Uterus (tissue), 4 donors: ENCODE measurements around the gene SLC6A19. TPM values are rescaled to one million over a fixed set of nuclear protein-coding genes. Genes with fewer than 3 reads are reported as not detected.

Experiments used
- DNase-seq, 2 donors: peaks; one replicate each; pipeline ENCODE4 v3.0.0-alpha.2; 2019 to 2020
- H3K27ac ChIP-seq, 2 donors: fragments of 200-600 bp; sonication (generic); 1 replicate in 1 of 2; 2 replicates in 1 of 2; pipeline ENCODE4 v1.5.1; 2016 to 2018
- H3K27me3 ChIP-seq, 2 donors: fragments of 200-600 bp; sonication (generic); one replicate each; pipeline ENCODE4 v1.5.1; 2018 to 2019; ENCODE audit warnings: control low read depth in 1 of 2
- H3K36me3 ChIP-seq, 2 donors: fragments of 200-600 bp; sonication (generic); one replicate each; pipeline ENCODE4 v1.5.1; 2019; ENCODE audit warnings: control low read depth in 1 of 2
- H3K4me1 ChIP-seq, 2 donors: fragments of 200-600 bp; sonication (generic); one replicate each; pipeline ENCODE4 v1.5.1; 2018 to 2019; ENCODE audit warnings: control low read depth in 1 of 2
- H3K4me3 ChIP-seq, 2 donors: fragments of 200-600 bp; sonication (generic); 1 replicate in 1 of 2; 2 replicates in 1 of 2; pipeline ENCODE4 v1.5.1; 2018 to 2019; ENCODE audit warnings: mild to moderate bottlenecking in 1 of 2
- H3K9me3 ChIP-seq, 2 donors: fragments of 200-600 bp; sonication (generic); one replicate each; pipeline ENCODE4 v1.5.1; 2019; ENCODE audit warnings: control low read depth in 1 of 2
- POLR2A ChIP-seq, 2 donors: fragments of 450-650 bp; IDR thresholded peaks; one replicate each; pipeline ENCODE4 v1.6.1; 2016; ENCODE audit warnings: antibody characterized with exemption in 2 of 2, mild to moderate bottlenecking in 1 of 2, moderate library complexity in 1 of 2
- intact Hi-C: fragments of 100-400 bp; cut with DNase I; formaldehyde crosslinking; loops from one replicate; pipeline ENCODE4 v1.15.1; 2023; ENCODE audit warnings: low total_unique reads
- total RNA-seq, 4 donors: library from RNA; depleted of rRNA in 3 of 4; stranded (reverse); fragments of >200 nt in 3 of 4; gene quantifications; one replicate each; pipeline versions ENCODE4 v1.1.0 to v1.2.4, GENCODE V29; 2014 to 2023
- TF ChIP-seq, protein P1 (sequence below), 4 experiments: fragments of 200-600 bp in 2 of 4; fragments of 450-650 bp in 2 of 4; sonication (generic) in 2 of 4; IDR thresholded peaks; one replicate each; pipeline ENCODE4 v1.5.1; 2016 to 2019; ENCODE audit warnings: antibody characterized with exemption in 4 of 4, mild to moderate bottlenecking in 2 of 4, moderate library complexity in 1 of 4
- donor health status: DM: yes; HTN: yes; CAD: no.

Gene SLC6A19
- total RNA-seq, 4 donors from 2014 or later: under 0.01 TPM; not detected in 3

DNA sequence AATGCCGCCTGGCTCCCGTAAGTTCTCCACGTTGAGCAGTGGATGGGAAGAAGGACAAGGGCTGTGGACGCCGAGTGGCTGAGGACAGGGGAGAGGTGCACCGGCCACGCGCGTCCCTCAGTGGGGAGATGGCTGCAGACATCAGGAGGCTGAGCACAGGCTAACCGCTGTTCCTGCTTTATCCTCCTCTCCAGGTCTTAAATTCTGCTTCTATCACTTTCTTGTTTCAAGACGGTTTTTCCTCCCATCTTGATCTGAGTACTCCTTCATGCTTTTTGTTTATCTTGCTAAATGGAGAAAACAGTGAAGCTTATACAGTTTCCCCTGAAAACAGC, 42.1 kb upstream of the SLC6A19 start:
- intact Hi-C loops: no loop called here
- Histone ChIP-seq H3K27ac (no peak overlapping the region), H3K4me1 (peaks cover 0 to 8% of the 10 kb centered on the region in 2 donors), H3K27me3 (peaks cover 0 to 6% of the 10 kb centered on the region in 2 donors), H3K36me3 (no peaks in the 10 kb centered on the region), H3K9me3 (peaks cover 0 to 5% of the 10 kb centered on the region in 2 donors), H3K4me3 (no peak overlapping the region)
- no peak for DNase-seq
- TF ChIP-seq POLR2A (IDR thresholded peaks at IDR 0.05): no peak
- TF ChIP-seq, protein P1, sequence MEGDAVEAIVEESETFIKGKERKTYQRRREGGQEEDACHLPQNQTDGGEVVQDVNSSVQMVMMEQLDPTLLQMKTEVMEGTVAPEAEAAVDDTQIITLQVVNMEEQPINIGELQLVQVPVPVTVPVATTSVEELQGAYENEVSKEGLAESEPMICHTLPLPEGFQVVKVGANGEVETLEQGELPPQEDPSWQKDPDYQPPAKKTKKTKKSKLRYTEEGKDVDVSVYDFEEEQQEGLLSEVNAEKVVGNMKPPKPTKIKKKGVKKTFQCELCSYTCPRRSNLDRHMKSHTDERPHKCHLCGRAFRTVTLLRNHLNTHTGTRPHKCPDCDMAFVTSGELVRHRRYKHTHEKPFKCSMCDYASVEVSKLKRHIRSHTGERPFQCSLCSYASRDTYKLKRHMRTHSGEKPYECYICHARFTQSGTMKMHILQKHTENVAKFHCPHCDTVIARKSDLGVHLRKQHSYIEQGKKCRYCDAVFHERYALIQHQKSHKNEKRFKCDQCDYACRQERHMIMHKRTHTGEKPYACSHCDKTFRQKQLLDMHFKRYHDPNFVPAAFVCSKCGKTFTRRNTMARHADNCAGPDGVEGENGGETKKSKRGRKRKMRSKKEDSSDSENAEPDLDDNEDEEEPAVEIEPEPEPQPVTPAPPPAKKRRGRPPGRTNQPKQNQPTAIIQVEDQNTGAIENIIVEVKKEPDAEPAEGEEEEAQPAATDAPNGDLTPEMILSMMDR (IDR thresholded peaks at IDR 0.05): no peak

DNA sequence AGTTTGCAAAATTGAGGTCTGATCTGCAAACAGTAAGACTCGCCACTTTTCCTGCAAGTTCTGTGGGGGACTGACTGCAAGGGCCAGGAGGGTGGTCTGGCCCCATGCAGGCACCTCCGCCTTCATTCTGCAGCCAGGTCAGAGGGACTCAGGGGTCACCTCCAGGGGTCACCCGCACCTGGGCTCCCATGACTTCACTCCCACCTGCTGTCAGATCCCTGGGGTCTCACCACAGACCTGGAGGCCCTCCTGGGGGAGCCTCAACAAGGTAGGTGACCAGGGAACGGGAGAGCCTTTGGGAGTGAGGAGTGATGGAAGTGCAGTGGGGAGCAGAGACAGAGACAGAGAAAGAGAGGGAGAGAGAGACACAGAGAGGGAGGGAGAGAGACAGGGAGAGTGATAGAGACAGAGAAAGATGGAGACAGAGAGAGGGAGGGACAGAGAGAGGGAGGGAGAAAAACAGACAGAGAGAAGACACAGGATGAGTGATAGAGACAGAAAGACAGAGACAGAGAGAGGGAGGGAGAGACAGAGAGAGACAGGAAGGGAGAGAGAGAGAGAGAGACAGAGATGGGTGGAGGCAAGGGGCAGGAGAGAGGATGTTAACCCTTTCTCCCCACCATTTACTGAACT, 41.5 kb upstream of the SLC6A19 start:
- Histone ChIP-seq H3K27ac (no peak overlapping the region), H3K4me1 (peaks cover 0 to 8% of the 10 kb centered on the region in 2 donors), H3K27me3 (peaks cover 0 to 4% of the 10 kb centered on the region in 2 donors), H3K9me3 (peaks cover 0 to 5% of the 10 kb centered on the region in 2 donors), H3K36me3 (no peaks in the 10 kb centered on the region), H3K4me3 (no peak overlapping the region)
- no peak for DNase-seq
- TF ChIP-seq, protein P1 (IDR thresholded peaks at IDR 0.05): no peak
- TF ChIP-seq POLR2A (IDR thresholded peaks at IDR 0.05): no peak
- intact Hi-C loops: loop anchor here (10.0 kb wide), 1 partner anchor 485 kb away; no protein-coding TSS in a partner anchor

DNA sequence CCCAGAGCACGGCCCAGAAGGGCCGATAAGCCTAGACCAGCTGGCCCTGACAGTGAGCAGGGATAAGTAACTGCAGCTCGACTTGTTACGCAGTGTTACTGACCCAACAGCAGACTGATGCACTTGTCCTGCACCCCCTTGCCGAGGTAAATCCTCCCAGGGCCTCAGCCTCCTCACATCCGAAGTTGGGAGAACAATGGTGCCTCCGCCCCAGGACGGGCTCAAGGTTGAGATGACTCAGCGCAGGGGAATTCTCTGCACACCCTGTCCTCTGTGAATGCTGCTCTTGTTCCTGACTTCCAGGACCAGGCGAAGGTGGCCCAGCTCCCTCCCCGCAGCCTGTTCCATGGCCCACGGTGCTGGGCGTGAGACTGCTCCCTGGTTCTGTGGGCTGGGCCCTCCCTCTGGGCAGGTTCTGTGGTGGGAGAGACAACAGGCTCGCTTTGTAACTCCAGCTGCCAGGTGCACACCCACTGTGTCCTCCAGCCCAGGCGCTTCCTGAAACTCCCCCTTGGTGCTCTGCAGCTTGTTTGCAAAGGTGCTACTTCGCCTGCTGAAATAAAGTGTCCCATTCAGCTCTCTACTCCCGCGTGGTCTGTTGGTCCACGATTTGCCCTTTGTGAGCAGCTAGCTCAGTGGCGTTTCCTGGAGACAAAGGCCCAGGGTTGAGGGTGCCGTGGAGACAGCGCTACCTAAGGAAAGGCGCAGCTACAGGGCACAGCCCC, 40.1 kb upstream of the SLC6A19 start:
- intact Hi-C loops: loop anchor here (10.0 kb wide), 1 partner anchor 484 kb away; no protein-coding TSS in a partner anchor
- Histone ChIP-seq H3K27me3 (no peaks in the 10 kb centered on the region), H3K27ac (no peak overlapping the region), H3K4me1 (no peaks in the 10 kb centered on the region), H3K9me3 (peaks cover 0 to 5% of the 10 kb centered on the region in 2 donors), H3K4me3 (no peak overlapping the region), H3K36me3 (no peaks in the 10 kb centered on the region)
- no peak for DNase-seq
- TF ChIP-seq, protein P1 (IDR thresholded peaks at IDR 0.05): no peak
- TF ChIP-seq POLR2A (IDR thresholded peaks at IDR 0.05): no peak

DNA sequence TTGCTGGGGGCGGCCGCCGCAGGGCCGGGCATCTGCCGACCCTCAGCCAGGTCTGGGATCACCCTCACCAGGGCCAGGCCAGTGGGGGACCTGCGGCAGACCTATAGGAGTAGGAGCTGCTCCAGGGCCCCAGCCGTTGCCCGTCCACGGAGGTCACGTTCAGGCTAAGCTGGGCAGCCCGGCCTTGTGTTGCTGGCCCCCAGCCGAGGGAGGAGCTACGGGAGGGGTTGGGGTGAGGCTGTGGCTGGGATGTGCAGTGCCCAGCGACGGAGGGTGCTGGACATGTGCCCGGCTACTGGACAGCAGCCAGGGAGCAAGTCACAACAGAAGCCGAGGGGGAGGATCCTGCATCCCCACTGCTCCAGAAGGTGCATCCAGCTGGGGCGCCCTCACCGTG, 39.6 kb upstream of the SLC6A19 start:
- Histone ChIP-seq H3K9me3 (peaks cover 0 to under 1% of the 10 kb centered on the region in 2 donors), H3K27me3 (no peaks in the 10 kb centered on the region), H3K4me3 (no peak overlapping the region), H3K36me3 (no peaks in the 10 kb centered on the region), H3K4me1 (no peaks in the 10 kb centered on the region), H3K27ac (no peak overlapping the region)
- DNase-seq: no peak
- no peak for TF ChIP-seq POLR2A (IDR thresholded peaks at IDR 0.05)
- TF ChIP-seq, protein P1 (IDR thresholded peaks at IDR 0.05): no peak
- intact Hi-C loops: loop anchor here (10.0 kb wide), 1 partner anchor 483 kb away; no protein-coding TSS in a partner anchor

DNA sequence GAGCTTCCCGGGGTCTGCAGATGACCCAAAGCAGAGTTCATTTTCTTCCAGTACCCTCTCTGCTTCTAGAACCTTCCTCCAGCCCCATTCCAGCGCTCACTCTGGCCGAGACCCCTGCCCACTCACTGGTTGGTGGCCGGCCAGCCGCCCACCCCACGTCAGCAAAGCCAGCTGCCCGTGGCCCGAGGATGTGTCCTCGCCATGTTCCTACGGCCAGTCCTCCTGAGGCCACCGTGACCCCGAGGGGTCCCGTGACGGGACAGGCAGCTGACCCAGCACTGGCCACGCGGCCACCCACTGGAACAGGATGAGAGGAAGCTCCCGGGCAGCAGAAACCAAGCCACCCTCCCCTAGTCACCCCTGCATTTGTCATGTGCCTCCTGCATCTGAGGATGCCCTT, 39.1 kb upstream of the SLC6A19 start:
- no peak overlapping the region for H3K4me3 ChIP-seq
- TF ChIP-seq, protein P1 (IDR thresholded peaks at IDR 0.05): no peak
- TF ChIP-seq POLR2A (IDR thresholded peaks at IDR 0.05): no peak
- no peak overlapping the region for H3K27ac ChIP-seq
- no peak for DNase-seq
- no peaks in the 10 kb centered on the region for H3K4me1 ChIP-seq
- no peaks in the 10 kb centered on the region for H3K36me3 ChIP-seq
- intact Hi-C loops: loop anchor here (10.0 kb wide), 1 partner anchor 483 kb away; no protein-coding TSS in a partner anchor
- H3K9me3 ChIP-seq: no peaks in the 10 kb centered on the region
- no peaks in the 10 kb centered on the region for H3K27me3 ChIP-seq
